Muscle of arm (tissue), 12 donors: Measurements from ENCODE around the gene POLR1C. TPM values are rescaled to one million over a fixed set of nuclear protein-coding genes. Genes with fewer than 3 reads are reported as not detected.
"Not testable (repeated sequence)": the region's sequence is repeated elsewhere in the genome, so short reads cannot be mapped to it uniquely, and the experiment has no call there.

Experiments used
- DNase-seq: peaks from one replicate; pipeline ENCODE4 v3.0.0-alpha.2; 2013
- polyA plus RNA-seq, 12 donors: library from polyadenylated mRNA; unstranded; fragments of 120-200 nt; gene quantifications; one replicate each; pipeline ENCODE4 v1.2.1, GENCODE V29; 2013; ENCODE audit not compliant: insufficient read length in 12 of 12

Gene POLR1C
- polyA plus RNA-seq, 12 donors = 11.0 to 22.1 (median 16.8) TPM; not detected in 2

- no peak for DNase-seq
Measured at GRCh38 chr6:43508481-43509141, 8.3 kb upstream of the POLR1C start.

GRCh38 chr6:43509142-43509983 is 7.5 kb upstream of the POLR1C start:
- DNase-seq = no peak

- peak; percentile 77 for DNase-seq
Measured at GRCh38 chr6:43509984-43510826, 6.7 kb upstream of the POLR1C start, which contains the start of gene LRRC73. Gene LRRC73 (minus strand): TSS chr6:43510346. CDS start chr6:43509785, 561 bp downstream.

- DNase-seq = no peak
Measured at GRCh38 chr6:43510827-43511163, 6.1 kb upstream of the POLR1C start.

- no peak for DNase-seq
Measured at GRCh38 chr6:43511824-43512415, 5.0 kb upstream of the POLR1C start.

GRCh38 chr6:43515808-43516207 is 1.1 kb upstream of the POLR1C start:
- no peak for DNase-seq

- DNase-seq = no peak
Measured at GRCh38 chr6:43516367-43516696, 557 bp upstream of the POLR1C start.

- no peak for DNase-seq
Measured at GRCh38 chr6:43517505-43518357, 842 bp downstream of the POLR1C start.

GRCh38 chr6:43520097-43520496 is 3.2 kb downstream of the POLR1C start:
- DNase-seq = no peak

- DNase-seq = no peak
Measured at GRCh38 chr6:43521836-43522235, 4.9 kb downstream of the POLR1C start.

GRCh38 chr6:43522547-43523261 is 5.8 kb downstream of the POLR1C start:
- DNase-seq = no peak

GRCh38 chr6:43523284-43523683 is 6.4 kb downstream of the POLR1C start:
- no peak for DNase-seq

GRCh38 chr6:43524483-43524961 is 7.6 kb downstream of the POLR1C start:
- no peak for DNase-seq

- no peak for DNase-seq
Measured at GRCh38 chr6:43532201-43532600, 15.3 kb downstream of the POLR1C start.

GRCh38 chr6:43538986-43539385 is 22.1 kb downstream of the POLR1C start:
- not testable (repeated sequence) for DNase-seq

- DNase-seq = not testable (repeated sequence)
Measured at GRCh38 chr6:43539409-43539808, 22.5 kb downstream of the POLR1C start.

- no peak for DNase-seq
Measured at GRCh38 chr6:43540507-43540906, 23.6 kb downstream of the POLR1C start.

- DNase-seq = no peak
Measured at GRCh38 chr6:43541774-43542471, 25.0 kb downstream of the POLR1C start.

- DNase-seq = no peak
Measured at GRCh38 chr6:43544461-43544860, 27.6 kb downstream of the POLR1C start.

GRCh38 chr6:43547222-43547621 is 30.3 kb downstream of the POLR1C start:
- no peak for DNase-seq
